HG03025 (cell line): ENCODE results near the gene EDIL3.

Experiments
- ATAC-seq: cut with Tn5 transposase; IDR thresholded peaks from one replicate; pipeline ENCODE4 v1.9.1; 2021; ENCODE audit warnings: mild to moderate bottlenecking, moderate library complexity; ENCODE audit not compliant: unreplicated experiment, low FRiP score

EDIL3 gene

DNA sequence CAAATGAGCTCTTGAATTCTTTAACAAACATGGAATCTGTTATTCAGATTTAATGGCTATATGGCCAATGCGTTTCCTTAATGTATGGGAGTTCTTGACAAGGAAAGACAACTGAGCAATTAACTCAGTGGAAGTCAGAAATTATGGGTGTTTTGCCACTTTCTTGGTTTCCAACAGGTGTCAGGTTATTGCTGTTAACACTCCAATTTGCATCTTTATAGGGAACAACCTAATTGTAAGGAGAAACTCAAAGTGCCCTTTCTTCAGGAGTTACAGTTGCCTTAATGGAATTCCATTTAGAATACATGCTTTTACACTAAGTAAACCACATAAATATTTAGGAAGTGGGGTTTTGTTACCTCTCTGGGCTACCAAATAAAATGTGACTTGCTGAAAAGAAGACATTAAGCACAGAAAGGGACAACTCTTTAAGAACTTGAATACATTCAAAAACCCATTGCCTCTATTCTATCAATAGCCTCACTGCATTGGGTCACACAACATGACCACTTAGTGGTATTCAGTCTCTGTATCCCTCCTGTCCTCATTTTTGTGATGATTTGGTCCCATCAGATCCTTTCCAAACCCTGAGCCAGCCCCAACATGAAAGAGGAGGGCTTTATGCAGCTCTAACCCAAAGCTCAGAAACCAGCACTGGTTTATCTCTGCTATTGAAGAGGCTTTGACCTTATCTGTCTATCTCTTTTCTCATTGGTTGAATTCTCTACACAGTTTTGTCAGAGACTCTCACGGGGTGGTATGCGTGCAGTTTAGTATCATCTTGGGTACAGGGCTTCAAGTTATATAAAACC lies 118.7 kb downstream of the EDIL3 start:
- ATAC-seq = no peak

DNA sequence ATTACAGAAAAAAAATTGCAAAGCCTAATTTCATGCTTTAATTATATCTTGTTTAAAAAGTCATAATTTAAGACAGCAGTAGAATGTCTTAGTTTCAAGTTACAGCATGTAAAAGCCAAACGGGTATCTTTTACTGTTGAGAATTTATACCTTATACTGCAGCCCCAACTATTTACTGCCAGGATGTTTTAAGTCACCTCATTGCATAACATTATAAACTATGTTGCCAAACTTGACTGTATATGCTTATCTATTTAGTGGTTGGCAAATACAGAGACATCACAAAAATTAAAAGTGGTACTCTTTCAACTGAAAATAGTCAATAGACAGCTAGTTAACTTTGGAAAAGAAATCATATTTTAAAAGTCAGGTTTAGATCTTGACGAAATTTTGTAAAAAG lies 119.5 kb downstream of the EDIL3 start:
- ATAC-seq = no peak

DNA sequence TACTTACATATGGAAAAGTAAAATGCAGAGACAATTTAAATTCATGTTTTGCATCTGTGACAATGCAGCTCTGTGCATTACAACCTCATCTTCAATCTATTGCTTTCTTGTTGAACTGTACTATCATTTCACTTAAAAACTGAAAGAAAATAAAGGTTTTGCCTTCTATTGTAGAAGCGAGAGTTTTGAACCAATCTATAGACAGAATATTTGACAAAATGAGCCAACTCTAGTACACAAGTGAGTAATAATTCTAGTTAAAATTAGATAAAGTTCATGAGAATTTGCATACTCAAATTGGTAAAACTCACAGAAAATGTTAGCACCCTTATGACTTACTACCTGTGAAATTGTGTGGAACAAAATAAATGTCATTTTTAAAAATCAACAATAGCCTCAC lies 123.7 kb downstream of the EDIL3 start:
- no peak for ATAC-seq

DNA sequence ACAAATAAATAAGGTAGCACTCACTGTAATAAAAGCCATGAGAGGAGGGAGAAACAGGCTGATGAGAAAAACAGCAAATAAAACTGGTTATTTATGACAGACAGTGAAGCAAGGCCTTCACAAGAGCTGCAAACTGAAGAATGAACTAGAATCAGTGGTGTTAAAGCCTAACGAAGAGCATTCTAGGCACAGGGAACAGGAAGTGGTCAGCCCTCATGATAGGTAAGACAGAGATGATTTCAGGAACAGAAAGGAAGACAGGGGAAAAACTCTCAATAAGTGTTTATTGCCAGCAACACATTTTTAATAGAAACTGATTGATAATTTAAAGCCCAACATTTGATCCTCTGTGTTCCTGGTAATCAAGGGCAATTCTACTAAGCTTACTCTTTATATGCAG lies 124.5 kb downstream of the EDIL3 start:
- ATAC-seq = peak; percentile 67

DNA sequence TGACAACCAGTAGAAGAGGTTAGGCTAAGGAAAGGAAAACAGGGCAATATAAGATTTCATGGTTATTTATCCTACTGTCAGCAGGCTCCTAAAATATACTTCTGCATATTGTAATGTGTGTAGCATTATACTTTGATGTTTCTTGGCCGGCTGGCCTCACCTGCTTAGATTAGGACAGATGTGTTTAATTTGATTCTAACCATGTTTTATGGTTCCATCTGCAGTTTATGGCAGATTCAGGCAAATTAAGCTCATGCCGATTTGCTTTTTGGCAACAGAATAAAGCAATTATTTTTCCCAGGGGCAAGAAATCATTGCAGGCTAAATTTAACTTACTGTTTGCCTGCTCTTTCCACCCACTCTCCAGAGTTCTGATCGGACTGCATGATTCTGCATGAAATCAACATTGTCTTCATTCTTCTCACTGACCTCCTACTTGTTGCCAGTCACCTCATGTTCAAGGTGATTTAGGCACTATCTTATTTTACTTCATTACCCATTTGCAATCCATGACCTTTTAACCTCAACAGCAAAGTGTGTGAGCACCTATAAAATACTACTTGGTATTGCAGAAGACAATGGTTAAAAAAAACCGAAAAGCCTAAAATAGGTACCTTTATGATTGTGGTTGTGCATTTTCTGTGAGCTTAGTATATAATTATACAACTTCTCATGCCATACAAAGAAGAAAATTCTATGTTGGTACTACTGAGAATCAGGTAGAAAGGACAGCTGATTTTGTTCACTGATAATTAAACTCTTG lies 125.2 kb downstream of the EDIL3 start:
- ATAC-seq = no peak

DNA sequence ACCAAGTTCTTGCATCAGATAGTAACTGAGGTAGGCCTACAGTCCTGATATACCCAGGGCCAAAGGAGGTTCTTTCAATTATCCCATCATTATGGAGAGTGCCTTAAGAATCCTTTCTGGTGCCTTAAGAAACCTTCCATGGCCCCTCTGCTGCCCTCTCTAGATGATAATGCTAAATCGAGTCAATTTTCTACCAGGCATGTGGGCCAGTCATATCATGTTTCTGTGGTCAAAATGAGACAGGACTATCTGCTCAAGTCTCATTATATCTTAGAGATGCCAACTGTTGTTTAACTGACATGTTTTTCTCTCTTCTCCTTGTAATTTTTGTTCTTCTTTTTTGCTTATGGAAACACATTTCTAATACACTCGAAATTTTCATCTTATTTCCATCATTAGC lies 127.6 kb downstream of the EDIL3 start:
- ATAC-seq = no peak

DNA sequence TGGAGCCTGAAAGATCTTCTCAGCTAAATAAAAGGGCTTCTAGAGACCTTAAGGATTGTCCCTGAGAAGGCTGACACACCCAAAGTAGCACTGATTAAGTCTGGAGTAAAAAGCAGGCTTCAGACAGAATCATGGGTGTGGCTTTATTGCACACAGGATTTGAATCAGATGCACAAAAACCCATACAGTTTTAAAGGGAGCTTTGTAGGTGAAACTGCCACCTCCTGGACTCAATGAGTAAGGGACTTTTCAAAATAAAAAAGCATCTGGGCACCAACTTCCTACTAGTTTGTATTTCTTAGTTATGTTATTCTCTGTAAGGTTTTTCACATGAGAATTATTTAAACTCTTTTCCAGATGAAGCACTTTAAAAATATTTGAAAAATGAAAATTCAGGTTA lies 129.4 kb downstream of the EDIL3 start:
- ATAC-seq = no peak

DNA sequence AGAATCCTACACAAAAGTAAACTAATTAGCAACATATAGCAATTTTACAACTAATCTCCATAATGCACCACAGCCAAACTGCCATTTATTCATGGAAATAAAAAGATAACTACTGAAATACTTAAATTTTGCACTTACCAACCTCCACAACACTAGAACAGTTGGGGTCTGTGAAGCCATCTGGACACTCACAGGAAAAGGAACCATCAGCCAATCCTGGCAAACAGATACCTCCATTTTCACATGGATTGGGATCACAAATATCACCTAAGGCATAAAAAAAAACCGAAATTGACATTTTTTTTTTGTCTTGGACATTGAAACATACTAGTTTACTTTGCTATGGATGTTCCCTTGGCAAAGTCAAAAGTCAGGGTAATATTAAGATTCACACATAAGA lies 130.7 kb downstream of the EDIL3 start:
- ATAC-seq = no peak

DNA sequence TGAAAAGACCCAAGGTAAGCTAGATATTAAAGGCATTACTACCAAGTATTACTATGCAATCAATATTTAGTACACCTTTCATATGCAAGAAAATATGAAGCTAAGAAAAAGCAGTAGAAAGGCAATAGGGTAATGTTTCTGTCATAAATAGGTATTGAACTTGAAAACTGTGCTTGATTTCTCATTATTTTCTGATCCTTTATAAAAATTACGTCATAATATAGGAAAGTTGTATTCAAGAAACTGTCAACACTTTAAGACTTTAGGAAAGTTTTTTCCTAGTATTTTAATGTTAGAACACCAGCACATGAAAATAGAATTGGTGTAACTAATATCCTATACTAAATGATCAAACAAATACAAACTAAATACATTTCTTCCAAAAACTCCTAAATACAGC lies 133.2 kb downstream of the EDIL3 start:
- no peak for ATAC-seq

DNA sequence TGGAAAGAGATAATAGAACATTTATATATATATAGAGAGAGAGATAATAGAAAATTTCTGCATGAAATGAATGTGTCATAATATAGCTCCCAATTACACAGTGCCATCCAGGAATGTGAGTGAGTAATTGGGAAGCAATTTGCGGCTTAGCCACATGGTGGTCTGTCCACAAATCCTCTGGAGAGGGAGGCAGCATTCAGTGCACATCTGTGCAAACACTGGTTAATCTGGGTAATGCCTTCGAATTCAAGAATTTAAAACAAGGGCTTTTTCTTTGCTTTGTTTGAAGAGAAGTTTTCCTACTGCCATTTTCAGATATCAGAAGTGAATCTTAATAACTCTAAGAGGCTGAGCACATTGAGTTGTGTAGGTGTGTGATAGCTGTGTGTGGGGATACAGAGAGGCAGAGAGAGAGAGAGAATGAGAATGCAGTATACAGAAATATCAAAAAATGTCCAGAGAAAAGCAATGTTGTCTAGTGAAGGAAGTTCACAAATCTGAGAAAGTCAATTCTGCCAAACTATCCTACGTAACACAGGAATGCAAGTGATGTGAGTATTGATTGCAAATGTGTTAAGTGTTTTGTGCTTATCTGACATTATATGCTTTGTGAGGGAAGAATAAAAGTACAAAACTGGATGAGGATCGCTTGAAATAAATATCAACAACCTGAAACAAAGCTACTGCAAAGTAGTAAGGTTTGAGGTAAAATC lies 134.6 kb downstream of the EDIL3 start:
- ATAC-seq = no peak

DNA sequence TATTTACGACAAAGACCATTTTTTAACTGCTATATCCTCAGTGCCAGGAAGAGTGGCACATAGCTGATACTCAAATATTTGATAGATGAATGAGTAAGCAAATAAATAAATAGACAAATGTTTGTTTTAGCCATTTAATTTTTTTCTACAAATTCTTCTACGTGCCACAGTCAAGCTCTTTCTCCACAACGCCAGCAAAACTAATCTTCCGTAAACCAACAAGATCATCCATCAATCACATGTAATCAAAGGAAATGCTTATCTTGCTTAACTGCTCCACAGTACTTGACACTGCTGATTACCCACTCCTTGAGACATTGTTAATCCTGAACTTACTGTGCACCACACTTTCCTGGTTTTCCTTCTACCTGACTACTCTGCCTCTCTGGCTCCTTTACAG lies 136.7 kb downstream of the EDIL3 start:
- ATAC-seq = no peak

DNA sequence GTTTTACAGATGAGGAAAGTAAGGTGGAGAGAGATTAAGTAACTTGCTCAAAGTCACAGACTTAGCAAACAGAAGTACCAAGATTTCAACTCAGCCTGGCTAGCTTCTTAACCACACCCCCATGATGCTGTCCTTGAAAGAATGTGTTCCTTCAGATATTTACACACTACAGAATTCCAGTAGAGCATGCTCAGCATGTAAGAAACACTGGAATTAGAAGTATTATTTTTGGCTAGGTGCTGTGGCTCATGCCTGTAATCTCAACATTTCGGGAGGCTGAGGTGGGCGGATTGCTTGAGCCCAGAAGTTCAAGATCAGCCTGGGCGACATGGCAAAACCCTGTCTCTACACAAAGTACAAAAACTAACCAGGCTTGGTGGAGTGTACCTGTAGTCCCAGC lies 142.4 kb downstream of the EDIL3 start:
- ATAC-seq = no peak

DNA sequence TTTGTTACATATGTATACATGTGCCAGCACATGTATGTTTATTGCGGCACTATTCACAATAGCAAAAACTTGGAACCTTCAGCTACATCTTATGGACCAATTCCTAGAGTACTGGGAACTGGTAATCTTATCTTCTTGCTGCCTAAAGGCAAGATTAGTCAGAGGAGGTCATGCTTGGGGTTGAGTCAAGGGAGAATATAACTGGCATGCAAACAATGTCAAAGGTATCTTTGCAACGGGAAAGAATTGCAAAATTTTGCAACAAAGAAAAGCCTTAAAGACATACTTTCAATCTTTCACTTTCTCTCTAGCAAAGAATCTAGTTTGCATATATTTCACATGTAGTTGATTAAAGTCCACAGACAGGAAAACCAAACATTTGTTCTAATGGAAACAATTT lies 145.2 kb downstream of the EDIL3 start:
- no peak for ATAC-seq

DNA sequence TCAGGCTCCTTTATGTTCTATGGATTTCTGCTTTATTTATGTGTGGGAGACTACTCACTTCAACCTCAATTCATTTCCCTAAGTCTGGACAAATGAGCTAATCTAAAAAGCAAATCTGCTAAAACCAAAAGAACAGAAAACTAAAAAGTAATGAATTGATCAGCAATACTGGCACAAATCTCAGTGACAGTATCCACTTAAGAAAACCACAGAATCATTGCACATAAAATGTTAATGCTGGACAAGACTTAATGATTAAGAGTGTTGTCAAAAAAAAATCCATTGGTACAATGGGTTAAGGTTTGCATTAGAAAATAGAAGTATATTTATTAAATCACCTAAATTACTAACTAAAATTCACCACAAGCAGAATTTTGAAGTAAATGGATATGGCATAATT lies 147.6 kb downstream of the EDIL3 start:
- no peak for ATAC-seq

DNA sequence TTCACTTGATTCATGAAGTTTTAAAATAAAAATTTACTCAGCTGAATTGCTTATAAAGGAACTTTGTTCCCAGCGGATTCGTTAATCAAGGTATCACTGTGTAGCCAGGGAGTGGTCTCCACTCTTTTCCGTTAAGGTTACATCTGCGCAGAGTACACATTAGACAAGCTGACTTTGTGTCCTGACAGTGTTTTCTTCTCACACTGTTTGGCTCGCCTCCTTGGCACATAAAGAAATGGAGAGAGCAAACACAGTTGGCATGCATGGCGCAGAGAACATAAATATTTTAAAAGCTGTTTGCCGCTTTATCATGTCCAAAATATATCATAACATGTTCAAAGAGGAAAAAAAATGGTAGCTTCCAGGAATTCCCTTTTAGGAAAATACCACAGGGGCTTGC lies 153.2 kb downstream of the EDIL3 start:
- no peak for ATAC-seq

DNA sequence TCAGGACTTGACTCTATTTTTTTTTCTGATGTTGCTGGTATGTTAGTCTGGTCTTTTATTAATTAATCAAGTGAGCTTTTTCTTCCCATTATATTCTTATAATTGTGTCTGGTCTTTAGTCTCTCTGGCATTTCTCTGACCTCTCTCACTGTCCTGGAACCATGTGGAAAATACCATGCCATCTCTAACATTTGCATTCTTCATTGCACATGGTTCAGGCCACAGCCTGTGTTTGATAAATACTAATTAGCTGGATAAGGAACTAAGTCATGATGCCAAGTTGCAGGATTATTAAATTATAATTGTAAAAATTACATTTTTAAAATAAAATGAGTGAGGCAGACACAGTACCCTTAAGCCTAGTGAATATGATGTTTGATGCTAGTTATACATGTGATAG lies 155.6 kb downstream of the EDIL3 start:
- no peak for ATAC-seq

DNA sequence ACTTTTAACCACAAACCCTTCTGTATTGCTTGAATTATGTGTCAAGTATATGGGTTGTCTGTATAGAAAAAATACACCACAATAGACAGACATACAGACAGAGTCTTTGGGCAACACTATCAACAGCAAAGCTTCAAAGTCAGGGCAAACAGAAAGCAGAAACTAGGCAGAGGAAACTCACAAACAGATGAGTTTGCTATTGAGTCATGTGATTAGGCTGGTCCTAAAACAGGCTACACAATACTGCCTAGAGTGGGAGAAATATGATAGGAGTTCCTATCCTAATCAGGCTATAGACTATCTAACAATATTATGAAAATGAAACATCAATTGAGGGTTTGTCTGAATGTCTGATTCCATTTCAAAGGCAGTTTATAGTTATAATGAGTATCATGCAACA lies 156.4 kb downstream of the EDIL3 start:
- ATAC-seq = no peak

DNA sequence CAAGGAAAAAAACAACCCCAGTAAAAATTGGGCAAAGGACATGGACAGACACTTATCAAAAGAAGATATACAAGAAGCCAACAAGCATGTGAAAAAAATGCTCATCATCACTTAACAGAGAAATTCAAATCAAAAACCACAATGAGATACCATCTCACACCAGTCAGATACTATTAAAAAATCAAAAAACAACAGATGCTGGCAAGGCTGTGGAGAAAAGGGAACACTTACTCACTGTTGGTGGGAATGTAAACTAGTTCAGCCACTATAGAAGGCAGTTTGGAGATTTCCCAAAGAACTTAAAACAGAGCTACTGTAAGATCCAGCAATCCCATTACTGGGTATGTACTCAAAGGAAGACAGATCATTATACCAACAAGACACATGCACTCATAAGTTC lies 157.4 kb downstream of the EDIL3 start:
- ATAC-seq = no peak

DNA sequence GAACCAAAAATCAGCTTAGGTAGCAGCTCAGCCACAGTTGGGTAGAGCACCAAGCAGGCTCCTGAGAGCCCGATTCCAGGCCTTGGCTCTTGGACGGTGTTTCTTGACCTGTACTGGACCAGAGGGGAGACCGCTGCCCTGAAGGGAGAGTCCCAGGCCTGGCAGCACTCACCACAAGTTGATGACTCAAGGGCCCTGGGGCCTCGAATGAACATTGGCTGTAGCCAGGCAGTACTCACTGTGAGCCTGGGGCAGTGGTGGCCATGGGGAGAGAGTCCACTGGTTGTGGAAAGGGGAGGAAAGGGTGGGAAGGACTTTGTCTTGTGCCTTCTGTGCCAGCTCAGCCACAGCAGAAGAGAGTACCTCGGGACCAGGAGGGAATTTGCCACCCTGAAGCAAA lies 166.1 kb downstream of the EDIL3 start:
- no peak for ATAC-seq

DNA sequence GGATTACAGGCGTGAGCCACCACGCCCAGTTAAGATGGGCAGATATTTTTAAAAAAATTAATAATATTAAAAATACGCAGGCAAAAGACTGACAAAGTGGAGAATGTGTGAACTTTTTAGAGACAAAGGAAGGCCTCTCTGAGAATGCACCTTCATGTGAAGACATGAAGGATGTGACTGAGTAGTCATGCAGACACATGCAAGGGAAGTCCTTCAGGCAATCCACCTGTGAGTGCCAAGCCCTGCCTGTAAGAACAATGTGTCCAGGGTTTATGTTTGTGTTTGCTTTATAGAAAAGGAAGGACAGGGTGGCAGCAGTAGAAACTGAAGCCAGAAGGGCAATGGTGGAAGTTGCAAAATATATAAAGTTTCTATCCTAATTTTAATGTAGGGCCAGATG lies 169.2 kb downstream of the EDIL3 start:
- no peak for ATAC-seq

DNA sequence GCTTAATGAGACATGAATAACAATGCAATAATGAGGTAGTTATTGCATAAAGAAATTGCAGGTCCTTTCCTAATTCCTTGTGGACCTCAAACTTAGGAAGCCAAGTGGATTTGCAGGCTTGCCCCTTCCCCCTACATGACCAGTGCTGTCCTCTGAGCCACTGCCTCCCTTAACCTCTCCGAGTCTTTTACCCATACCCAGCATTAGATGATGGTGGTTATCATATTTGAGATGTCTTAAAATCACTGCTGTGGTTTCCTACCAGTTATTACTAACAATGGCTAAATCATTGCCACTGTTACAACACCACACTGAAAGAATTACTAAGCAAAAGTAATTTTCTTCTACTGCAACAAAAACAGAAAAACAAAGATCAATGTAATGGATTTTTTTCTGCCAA lies 170.8 kb downstream of the EDIL3 start:
- ATAC-seq = no peak

DNA sequence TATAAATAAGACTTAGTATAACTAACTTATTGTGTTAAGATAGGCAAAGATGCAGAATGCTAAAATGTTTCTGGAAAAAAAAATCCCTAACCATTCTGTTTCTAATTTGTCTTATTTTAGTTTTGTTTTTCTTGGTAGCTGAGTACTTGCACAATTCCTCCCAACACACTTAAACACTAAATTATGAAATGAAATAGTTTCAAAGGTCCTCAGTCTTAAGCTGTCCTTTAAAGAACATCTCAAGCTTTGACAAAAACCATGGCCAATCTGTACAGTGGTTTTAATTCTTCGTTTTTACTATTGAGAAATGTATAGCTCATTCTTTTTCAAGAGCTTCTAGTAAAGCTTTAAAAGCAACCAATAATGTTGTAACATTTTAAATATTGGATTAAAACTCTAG lies 171.5 kb downstream of the EDIL3 start:
- no peak for ATAC-seq
